GM12873 (cell line): ENCODE data around the gene F10.

Experiments used
- CTCF ChIP-seq: IDR thresholded peaks from 2 replicates; pipeline ENCODE4 v1.5.1; 2012; ENCODE audit warnings: low read depth, mild to moderate bottlenecking, moderate library complexity, low read length, control low read depth; ENCODE audit not compliant: insufficient read depth; ENCODE audit errors: missing control alignments

The F10 gene

GRCh38 chr13:113122550-113123225 is at the start of gene F10:
Gene F10, plus strand, starts transcription at chr13:113122799. Its CDS starts 57 bp downstream, at chr13:113122856.
- TF ChIP-seq CTCF: no peak

GRCh38 chr13:113073942-113074341 is 48.7 kb upstream of the F10 start:
- TF ChIP-seq CTCF: no peak

- no peak for TF ChIP-seq CTCF
Measured at GRCh38 chr13:113074401-113074800, 48.2 kb upstream of the F10 start.

GRCh38 chr13:113074876-113075275 is 47.7 kb upstream of the F10 start:
- no peak for TF ChIP-seq CTCF

- no peak for TF ChIP-seq CTCF
Measured at GRCh38 chr13:113075711-113076110, 46.9 kb upstream of the F10 start.

GRCh38 chr13:113076681-113077401 is 45.8 kb upstream of the F10 start:
- TF ChIP-seq CTCF: no peak

GRCh38 chr13:113077566-113077952 is 45.0 kb upstream of the F10 start:
- TF ChIP-seq CTCF: no peak
